Stomach (tissue), 9 donors: ENCODE results near the gene CNR2. TPM values are rescaled to one million over a fixed set of nuclear protein-coding genes. Genes with fewer than 3 reads are reported as not detected.

Experiments
- DNase-seq, 2 donors: peaks; one replicate each; pipeline versions ENCODE4 v3.0.0 to v3.0.0-alpha.2; 2013 to 2019
- H3K27ac ChIP-seq, 5 donors: fragments of 200-600 bp in 4 of 5; sonication (generic) in 4 of 5; one replicate each; pipeline ENCODE4 v1.5.1; 2013 to 2019; ENCODE audit warnings: mild to moderate bottlenecking in 1 of 5, moderate library complexity in 1 of 5
- H3K27me3 ChIP-seq, 3 donors: fragments of 200-600 bp; sonication (generic); one replicate each; pipeline ENCODE4 v1.5.1; 2017 to 2019; ENCODE audit warnings: mixed run types in 1 of 3
- H3K36me3 ChIP-seq, 4 donors: fragments of 200-600 bp; sonication (generic); 1 replicate in 3 of 4; 2 replicates in 1 of 4; pipeline ENCODE4 v1.5.1; 2016 to 2019
- H3K4me1 ChIP-seq, 4 donors: fragments of 200-600 bp; sonication (generic); one replicate each; pipeline ENCODE4 v1.5.1; 2016 to 2019
- H3K4me3 ChIP-seq, 4 donors: fragments of 200-600 bp; sonication (generic) in 3 of 4; one replicate each; pipeline ENCODE4 v1.5.1; 2016 to 2019; ENCODE audit warnings: mild to moderate bottlenecking in 1 of 4
- H3K9me3 ChIP-seq, 4 donors: fragments of 200-600 bp; sonication (generic); one replicate each; pipeline ENCODE4 v1.5.1; 2016 to 2019
- CTCF ChIP-seq, 7 experiments: fragments of 450-650 bp in 4 of 7; fragments of 200-600 bp in 3 of 7; sonication (generic) in 3 of 7; IDR thresholded peaks; one replicate each; pipeline ENCODE4 v1.5.1; 2016 to 2019; ENCODE audit warnings: antibody characterized with exemption in 7 of 7, control low read depth in 2 of 7, mild to moderate bottlenecking in 1 of 7
- EP300 ChIP-seq: sonication (generic); formaldehyde crosslinking; IDR thresholded peaks from one replicate; pipeline ENCODE4 v1.6.1; 2017; ENCODE audit warnings: antibody characterized with exemption
- POLR2A ChIP-seq, 4 donors: fragments of 450-650 bp; IDR thresholded peaks; one replicate each; pipeline ENCODE4 v1.6.1; 2016; ENCODE audit warnings: antibody characterized with exemption in 4 of 4, control low read depth in 2 of 4, mild to moderate bottlenecking in 1 of 4, moderate library complexity in 1 of 4
- POLR2AphosphoS5 ChIP-seq, 3 donors: sonication (generic); formaldehyde crosslinking; IDR thresholded peaks; one replicate each; pipeline ENCODE4 v1.6.1; 2016; ENCODE audit warnings: antibody characterized with exemption in 3 of 3
- WGBS, 5 donors: extraction: QIAGEN DNeasy Blood & Tissue Kit in 3 of 5; methylation state at CpG; one replicate each; pipeline versions ENCODE4 v1.1.5 to v1.1.7; 2013 to 2018; 5-methylcytosine and 5-hydroxymethylcytosine counted together
- intact Hi-C: fragments of 100-400 bp; cut with DNase I; formaldehyde crosslinking; loops from one replicate; pipeline ENCODE4 v1.15.1; 2023; ENCODE audit warnings: low total_unique reads
- polyA plus RNA-seq, 3 donors: library from polyadenylated mRNA; stranded (reverse); fragments of 200-250 nt; gene quantifications; one replicate each; pipeline ENCODE4 v1.2.3, GENCODE V29; 2013
- total RNA-seq, 5 donors: library from RNA; depleted of rRNA; stranded (reverse); fragments of >200 nt; gene quantifications; one replicate each; pipeline versions ENCODE4 v1.1.0 to v1.2.3, GENCODE V29; 2014 to 2016
- donor health status: healthy with polysubstance abuse.
- donor health status: Bipolar disorder and iron deficiency.
- donor health status: healthy.

CNR2 gene
- total and polyA plus RNA-seq, 8 donors = 0.18 to 0.23 TPM; not detected in 6

GRCh38 chr1:23825762-23826522 lies 87.2 kb downstream of the CNR2 start:
- H3K9me3 ChIP-seq = no peaks in the 10 kb centered on the region
- DNase-seq = no peak
- WGBS, 5 donors = 52 to 66% (median 55%) methylated on average over 22 to 24 of the region's 24 CpGs
- peak overlapping the region; percentile 85 to 97 (median 95) for H3K27ac ChIP-seq
- intact Hi-C loops = no loop called here
- peak overlapping the region; percentile 74 to 98 (median 92) for H3K4me3 ChIP-seq
- H3K4me1 ChIP-seq = peaks cover 5 to 24% (median 13%) of the 10 kb centered on the region in 4 donors
- no peak for TF ChIP-seq POLR2A (IDR thresholded peaks at IDR 0.05)
- no peak for TF ChIP-seq EP300
- no peak for TF ChIP-seq CTCF (IDR thresholded peaks at IDR 0.05)
- TF ChIP-seq POLR2AphosphoS5 (IDR thresholded peaks at IDR 0.05) = no peak
- no peaks in the 10 kb centered on the region for H3K36me3 ChIP-seq
- no peaks in the 10 kb centered on the region for H3K27me3 ChIP-seq

GRCh38 chr1:23825076-23825761 lies 87.9 kb downstream of the CNR2 start, which contains the start of gene HMGCL:
TSS of gene HMGCL (minus strand) at chr1:23825429. CDS start at chr1:23825415, 14 bp downstream.
- Histone ChIP-seq H3K4me1 (peaks cover 1 to 21% (median 13%) of the 10 kb centered on the region in 4 donors), H3K9me3 (no peaks in the 10 kb centered on the region), H3K27me3 (no peaks in the 10 kb centered on the region), H3K4me3 (peak within 1 kb of the TSS; percentile 74 to 98 (median 92)), H3K36me3 (peaks cover 0 to 3% (median 2%) of the 10 kb centered on the region in 4 donors), H3K27ac (peak within 1 kb of the TSS; percentile 85 to 97 (median 95))
- intact Hi-C loops = no loop called here
- TF ChIP-seq CTCF (IDR thresholded peaks at IDR 0.05) = no peak
- TF ChIP-seq POLR2AphosphoS5 (IDR thresholded peaks at IDR 0.05) = peak; percentile 91 to 98 (median 98)
- TF ChIP-seq POLR2A (IDR thresholded peaks at IDR 0.05) = peak in 2 of 4 donors; percentile 54 to 67
- WGBS, 5 donors = 0% methylated on average over 30 to 42 of the region's 42 CpGs
- DNase-seq = peak; percentile 93 to 98

GRCh38 chr1:23824711-23825075 lies 88.5 kb downstream of the CNR2 start:
- Histone ChIP-seq H3K36me3 (peaks cover 0 to 9% (median 7%) of the 10 kb centered on the region in 4 donors), H3K27ac (peak overlapping the region; percentile 85 to 97 (median 95)), H3K27me3 (no peaks in the 10 kb centered on the region), H3K4me3 (peak overlapping the region; percentile 74 to 98 (median 92)), H3K9me3 (no peaks in the 10 kb centered on the region), H3K4me1 (peaks cover 0 to 19% (median 13%) of the 10 kb centered on the region in 4 donors)
- peak in 1 of 2 donors; percentile 44 for DNase-seq
- WGBS, 5 donors = 2 to 5% (median 3%) methylated on average over 8 of the region's 8 CpGs
- TF ChIP-seq POLR2AphosphoS5 (IDR thresholded peaks at IDR 0.05) (no peak), CTCF (IDR thresholded peaks at IDR 0.05) (no peak), POLR2A (IDR thresholded peaks at IDR 0.05) (no peak), EP300 (no peak)
- intact Hi-C loops = no loop called here

- intact Hi-C loops = no loop called here
- H3K27ac ChIP-seq = no peak overlapping the region
- no peak for TF ChIP-seq POLR2A (IDR thresholded peaks at IDR 0.05)
- TF ChIP-seq CTCF (IDR thresholded peaks at IDR 0.05) = no peak
- H3K4me1 ChIP-seq = peaks cover 0 to 19% (median 13%) of the 10 kb centered on the region in 4 donors
- peaks cover 0 to 18% (median 15%) of the 10 kb centered on the region in 4 donors for H3K36me3 ChIP-seq
- 81 to 86% (median 82%) methylated on average over 7 of the region's 7 CpGs for WGBS, 5 donors
- peak overlapping the region in 1 of 4 donors; percentile 74 for H3K4me3 ChIP-seq
- no peak for DNase-seq
- no peaks in the 10 kb centered on the region for H3K27me3 ChIP-seq
- no peaks in the 10 kb centered on the region for H3K9me3 ChIP-seq
Observed at GRCh38 chr1:23823767-23824166, 89.4 kb downstream of the CNR2 start.
